Heart left ventricle (tissue), 16 donors: ENCODE measurements around the gene SBNO2. TPM values are rescaled to one million over a fixed set of nuclear protein-coding genes. Genes with fewer than 3 reads are reported as not detected.

Experiments used
- ATAC-seq, 4 donors: fragments of 200-7000 bp; cut with Tn5 transposase; one replicate each; pipeline ENCODE4 v1.9.1; 2020 to 2022; ENCODE audit warnings: moderate library complexity in 4 of 4, mild to moderate bottlenecking in 3 of 4, moderate number of reproducible peaks in 1 of 4
- DNase-seq, 5 donors: peaks; one replicate each; pipeline ENCODE4 v3.0.0-alpha.2; 2020
- H3K27ac ChIP-seq, 12 donors: fragments of 200-600 bp; sonication (generic) in 4 of 12; one replicate each; pipeline versions ENCODE4 v1.5.0 to v1.8.0; 2016 to 2022; ENCODE audit warnings: mild to moderate bottlenecking in 2 of 12
- H3K27me3 ChIP-seq, 9 donors: fragments of 200-600 bp; sonication (generic) in 2 of 9; one replicate each; pipeline versions ENCODE4 v1.5.1 to v1.8.0; 2016 to 2022; ENCODE audit warnings: mild to moderate bottlenecking in 3 of 9
- H3K36me3 ChIP-seq, 9 donors: fragments of 200-600 bp; sonication (generic) in 2 of 9; one replicate each; pipeline versions ENCODE4 v1.5.0 to v1.8.0; 2018 to 2022; ENCODE audit warnings: mild to moderate bottlenecking in 2 of 9
- H3K4me1 ChIP-seq, 12 donors: fragments of 200-600 bp; sonication (generic) in 4 of 12; one replicate each; pipeline versions ENCODE4 v1.5.0 to v1.8.0; 2016 to 2022; ENCODE audit warnings: mild to moderate bottlenecking in 3 of 12
- H3K4me3 ChIP-seq, 12 donors: fragments of 200-600 bp; sonication (generic) in 4 of 12; one replicate each; pipeline versions ENCODE4 v1.5.0 to v1.8.0; 2017 to 2022; ENCODE audit warnings: mild to moderate bottlenecking in 9 of 12, moderate library complexity in 4 of 12
- H3K9me3 ChIP-seq, 12 donors: fragments of 200-600 bp; sonication (generic) in 4 of 12; one replicate each; pipeline versions ENCODE4 v1.5.0 to v1.8.0; 2016 to 2022; ENCODE audit warnings: mild to moderate bottlenecking in 1 of 12
- CTCF ChIP-seq, 12 donors: fragments of 200-600 bp; sonication (generic) in 4 of 12; IDR thresholded peaks; one replicate each; pipeline versions ENCODE4 v1.5.0 to v1.8.0; 2018 to 2022; ENCODE audit warnings: antibody characterized with exemption in 12 of 12, mild to moderate bottlenecking in 5 of 12
- POLR2A ChIP-seq, 2 donors: fragments of 450-650 bp; IDR thresholded peaks; one replicate each; pipeline ENCODE4 v1.6.1; 2017; ENCODE audit warnings: antibody characterized with exemption in 2 of 2, mild to moderate bottlenecking in 2 of 2, moderate library complexity in 2 of 2
- WGBS, 4 donors: extraction: QIAGEN DNeasy Blood & Tissue Kit in 2 of 4; methylation state at CpG; one replicate each; pipeline versions ENCODE4 v1.1.5 to v1.1.7; 2013 to 2018; 5-methylcytosine and 5-hydroxymethylcytosine counted together
- intact Hi-C, 10 donors: fragments of 100-400 bp; cut with DNase I; formaldehyde crosslinking; loops; one replicate each; pipeline versions ENCODE4 v1.11.1 to v1.14.2; 2022
- polyA plus RNA-seq, 2 donors: library from polyadenylated mRNA; stranded (reverse); fragments of 200-250 nt; gene quantifications; one replicate each; pipeline ENCODE4 v1.2.3, GENCODE V29; 2013
- total RNA-seq, 9 donors: library from RNA; depleted of rRNA in 2 of 9; stranded (reverse); fragments of >200 nt in 2 of 9; fragmentation: NEBNext Ultra II Directional in 3 of 9; extraction: Animal tissue kit (Norgen Biotek cat#: 25700) in 3 of 9; gene quantifications; one replicate each; pipeline versions ENCODE4 v1.1.0 to v1.2.4, GENCODE V29; 2016 to 2023
- donor health status: ischemic (EF 13 %, LVEDD 7.1; RV severe dilation, severe dysfunction).
- donor health status: healthy with polysubstance abuse.
- donor health status: DM: no; HTN: yes; CAD: no.
- donor health status: DM: no; HTN: no; CAD: no.
- donor health status: ischemic (EF 25% LVEDD 6.9; RV normal size, moderate dysfunction).
- donor health status: ischemic (EF 25% LVEDD 5.7; RV mildly dilated, moderate dysfunction).
- donor health status: healthy.
- donor health status: DM: yes; HTN: yes; CAD: no.
- donor health status: ischemic (EF 35%, LVEDD 5.7; RV mildly dilated, moderate dysfunction).
- donor health status: nonischemic (EF 11% LVEDD 7.7; RV severe dilation, severe dysfunction).
- donor health status: DM: yes; HTN: yes; CAD: no.
- donor health status: PGD.
- donor health status: ischemic (EF 29% LVEDD 5.4; RV normal size, mild dysfunction).
- donor health status: nonischemic (EF 23%, LVEDD 6.1; RV moderate dilation, normal function).

The SBNO2 gene
- total and polyA plus RNA-seq, 11 donors: 9.9 to 78.9 (median 18.7) TPM

DNA sequence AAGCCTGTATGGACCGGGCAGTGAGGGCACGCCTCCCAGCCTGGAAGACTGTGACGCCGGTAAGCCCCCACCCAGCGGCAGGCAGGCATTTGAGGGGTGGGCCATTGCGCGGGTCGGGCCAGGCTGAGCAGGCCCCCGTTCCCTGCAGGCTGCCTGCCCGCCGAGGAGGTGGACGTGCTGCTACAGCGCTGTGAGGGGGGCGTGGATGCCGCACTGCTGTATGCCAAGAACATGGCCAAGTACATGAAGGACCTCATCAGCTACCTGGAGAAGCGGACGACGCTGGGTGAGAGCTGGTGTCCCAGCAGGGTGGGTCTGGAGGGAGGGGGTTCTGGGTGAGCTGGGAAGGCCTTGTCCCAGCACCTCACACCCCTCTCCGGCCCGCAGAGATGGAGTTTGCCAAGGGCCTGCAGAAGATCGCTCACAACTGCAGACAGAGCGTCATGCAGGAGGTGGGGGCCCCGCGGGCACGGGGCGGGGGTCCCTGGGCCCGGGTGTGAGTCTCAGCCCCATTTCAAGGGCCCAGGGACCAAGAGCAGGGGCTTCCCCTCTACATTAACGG lies 100.0 kb downstream of the SBNO2 start:
- peak overlapping the region in 3 of 12 donors; percentile 37 to 48 (median 44) for H3K4me3 ChIP-seq
- peaks cover 0 to 47% (median 0%) of the 10 kb centered on the region in 9 donors for H3K36me3 ChIP-seq
- peaks cover 13 to 39% (median 22%) of the 10 kb centered on the region in 9 donors for H3K27me3 ChIP-seq
- DNase-seq (no peak), ATAC-seq (no peak)
- H3K27ac ChIP-seq: peak overlapping the region in 2 of 12 donors; percentile 19 to 74
- intact Hi-C loops: no loop called here
- H3K9me3 ChIP-seq: no peaks in the 10 kb centered on the region
- TF ChIP-seq CTCF (IDR thresholded peaks at IDR 0.05) (no peak), POLR2A (IDR thresholded peaks at IDR 0.05) (no peak)
- H3K4me1 ChIP-seq: peaks cover 0 to 70% (median 6%) of the 10 kb centered on the region in 12 donors
- 78 to 90% (median 81%) methylated on average over 20 to 28 of the region's 28 CpGs for WGBS, 4 donors

DNA sequence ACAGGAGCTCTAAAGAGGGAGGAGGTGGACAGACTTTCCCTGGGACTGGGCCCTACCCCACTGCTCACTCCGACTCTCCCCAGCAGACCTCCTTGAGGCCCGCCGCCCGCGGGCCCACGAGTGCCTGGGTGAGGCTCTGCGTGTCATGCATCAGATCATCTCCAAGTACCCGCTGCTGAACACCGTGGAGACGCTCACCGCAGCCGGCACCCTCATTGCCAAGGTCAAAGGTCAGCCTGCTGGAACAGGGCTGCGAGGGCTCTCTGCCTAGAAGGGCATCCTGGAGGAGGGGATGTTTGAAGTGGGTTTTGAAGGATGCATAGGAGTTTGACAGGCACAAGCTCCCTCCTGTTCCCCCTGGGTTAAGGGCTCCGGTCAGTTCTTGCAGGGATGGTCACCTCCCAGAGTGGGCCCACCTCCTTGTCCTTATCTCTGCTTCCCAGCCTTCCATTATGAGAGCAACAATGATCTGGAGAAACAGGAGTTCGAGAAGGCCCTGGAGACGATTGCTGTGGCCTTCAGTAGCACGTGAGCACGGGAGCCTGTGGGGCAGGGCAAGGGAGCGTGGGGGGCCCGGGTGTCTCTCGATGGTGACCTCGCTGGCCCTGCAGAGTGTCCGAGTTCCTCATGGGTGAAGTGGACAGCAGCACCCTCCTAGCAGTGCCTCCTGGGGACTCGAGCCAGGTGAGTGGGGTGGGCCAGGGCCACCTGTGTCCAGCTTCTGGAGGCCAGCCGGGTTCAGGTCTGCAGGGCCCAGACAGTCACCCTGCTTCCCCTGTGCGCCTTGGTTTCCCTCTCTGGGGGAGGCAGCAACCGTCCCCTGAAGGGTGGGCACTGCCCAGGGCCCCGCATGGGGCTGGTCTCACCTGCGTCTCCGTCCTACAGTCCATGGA lies 100.8 kb downstream of the SBNO2 start:
- Histone ChIP-seq H3K27ac (peak overlapping the region in 1 of 12 donors; percentile 74), H3K36me3 (peaks cover 0 to 42% (median 0%) of the 10 kb centered on the region in 9 donors), H3K4me1 (peaks cover 0 to 77% (median 6%) of the 10 kb centered on the region in 12 donors), H3K4me3 (no peak overlapping the region), H3K27me3 (peaks cover 17 to 46% (median 29%) of the 10 kb centered on the region in 9 donors), H3K9me3 (no peaks in the 10 kb centered on the region)
- ATAC-seq (no peak), DNase-seq (peak in 1 of 5 donors; percentile 64)
- WGBS, 4 donors: 93 to 97% (median 93%) methylated on average over 17 to 30 of the region's 30 CpGs
- TF ChIP-seq POLR2A (IDR thresholded peaks at IDR 0.05): no peak
- TF ChIP-seq CTCF (IDR thresholded peaks at IDR 0.05): no peak
- intact Hi-C loops: no loop called here

DNA sequence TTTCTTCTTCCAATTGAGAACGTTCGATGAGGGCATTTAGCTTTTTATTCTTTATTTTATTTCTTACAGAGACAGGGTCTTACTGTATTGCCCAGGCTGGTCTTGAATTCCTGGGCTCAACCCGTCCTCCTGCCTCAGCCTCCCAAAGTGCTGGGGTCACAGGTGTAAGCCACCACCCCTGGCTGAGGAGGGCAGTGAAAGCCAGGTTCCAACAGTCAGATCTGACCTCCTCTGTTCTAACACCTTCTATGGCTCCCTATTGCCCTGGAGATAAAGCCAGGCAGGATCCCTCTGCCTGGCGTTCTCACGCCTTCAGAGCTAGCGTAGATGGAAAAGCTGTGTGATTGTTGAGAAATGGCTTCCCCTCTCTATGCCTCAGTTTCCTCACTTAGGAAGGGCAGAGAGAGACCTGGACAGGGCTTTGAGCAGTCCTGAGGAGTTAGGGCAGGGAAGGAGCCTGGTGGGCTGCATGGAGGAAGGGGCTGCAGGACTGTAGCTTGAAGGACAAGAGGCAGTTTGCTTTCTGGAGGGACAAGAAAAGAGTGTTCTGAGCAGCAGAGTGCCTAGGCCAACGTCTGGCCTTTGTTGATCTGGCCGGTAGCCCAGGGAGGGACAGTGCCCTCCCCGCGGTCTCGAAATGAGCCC lies 101.6 kb downstream of the SBNO2 start:
- Histone ChIP-seq H3K4me3 (no peak overlapping the region), H3K36me3 (peaks cover 0 to 42% (median 0%) of the 10 kb centered on the region in 9 donors), H3K27ac (no peak overlapping the region), H3K27me3 (peaks cover 20 to 54% (median 37%) of the 10 kb centered on the region in 9 donors), H3K9me3 (no peaks in the 10 kb centered on the region), H3K4me1 (peaks cover 0 to 73% (median 6%) of the 10 kb centered on the region in 12 donors)
- ATAC-seq: no peak
- 82 to 93% (median 86%) methylated on average over 11 of the region's 11 CpGs for WGBS, 4 donors
- intact Hi-C loops: no loop called here
- DNase-seq: no peak
- TF ChIP-seq POLR2A (IDR thresholded peaks at IDR 0.05): no peak
- TF ChIP-seq CTCF (IDR thresholded peaks at IDR 0.05): no peak
